IMR-90 (cell line): ENCODE data around the gene ATF6B. TPM values are rescaled to one million over a fixed set of nuclear protein-coding genes. Genes with fewer than 3 reads are reported as not detected.

ENCODE experiments used
- ATAC-seq: fragments of 200-7000 bp; cut with Tn5 transposase; 2 replicates; pipeline ENCODE4 v1.9.1; 2020; ENCODE audit warnings: low read depth, mild to moderate bottlenecking, moderate library complexity
- BruUV-seq: library from RNA; stranded (reverse); fragments of 400-500 nt; replicated peaks from 2 replicates; lab custom pipeline; 2021; lab: Mats Ljungman, UMichigan
- CTCF ChIA-PET: fragments of 300-600 bp; formaldehyde crosslinking; extraction: SDS; loops from one replicate; lab custom pipeline; 2021; ENCODE audit warnings: antibody characterized with exemption; lab: Yijun Ruan, JAX
- POLR2A ChIA-PET: fragments of 300-600 bp; sonication (Branson Sonifier 250); formaldehyde crosslinking; loops from one replicate; lab custom pipeline; 2022; ENCODE audit warnings: antibody characterized with exemption; ENCODE audit not compliant: unreplicated experiment; lab: Charles Lee
- DNase-seq: peaks from one replicate; pipeline ENCODE4 v3.0.0; 2013
- H2AFZ ChIP-seq: replicated peaks from 2 replicates; pipeline ENCODE3; 2013; ENCODE audit warnings: low read length, mild to moderate bottlenecking; ENCODE audit not compliant: poor library complexity
- H2AK5ac ChIP-seq: 2 replicates; pipeline ENCODE4 v1.6.1; 2013; ENCODE audit warnings: low read depth, low read length, inconsistent platforms
- H2AK9ac ChIP-seq: replicated peaks from 2 replicates; pipeline ENCODE3; 2013; ENCODE audit warnings: mild to moderate bottlenecking, low read depth, low read length, moderate library complexity; ENCODE audit not compliant: poor library complexity
- H2BK120ac ChIP-seq: 2 replicates; pipeline ENCODE4 v1.6.1; 2013; ENCODE audit warnings: low read depth, low read length, inconsistent platforms
- H2BK15ac ChIP-seq: 3 replicates; pipeline ENCODE4 v1.6.1; 2013; ENCODE audit warnings: low read depth, low read length, inconsistent platforms
- H2BK20ac ChIP-seq: 2 replicates; pipeline ENCODE4 v1.6.1; 2013; ENCODE audit warnings: low read depth, mild to moderate bottlenecking, inconsistent platforms, low read length, moderate library complexity
- H2BK5ac ChIP-seq: 2 replicates; pipeline ENCODE4 v1.6.1; 2013; ENCODE audit warnings: mild to moderate bottlenecking, low read depth, low read length, inconsistent platforms; ENCODE audit not compliant: poor library complexity, severe bottlenecking
- H3K14ac ChIP-seq: replicated peaks from 2 replicates; pipeline ENCODE4 v1.6.1; 2013; ENCODE audit warnings: low read depth, low read length, inconsistent platforms
- H3K18ac ChIP-seq: 2 replicates; pipeline ENCODE4 v1.6.1; 2013; ENCODE audit warnings: low read depth, low read length, control low read depth
- H3K23ac ChIP-seq: 2 replicates; pipeline ENCODE4 v1.6.1; 2013; ENCODE audit warnings: low read depth, low read length, inconsistent platforms
- H3K27ac ChIP-seq: 2 replicates; pipeline ENCODE4 v1.5.1; 2013; ENCODE audit warnings: mild to moderate bottlenecking, control low read depth, low read length; ENCODE audit not compliant: insufficient read depth
- H3K27me3 ChIP-seq: 2 replicates; pipeline ENCODE4 v1.6.1; 2013; ENCODE audit warnings: low read length; ENCODE audit not compliant: control insufficient read depth, insufficient read depth
- H3K36me3 ChIP-seq: 2 replicates; pipeline ENCODE4 v1.6.1; 2013; ENCODE audit warnings: low read length, mixed read lengths; ENCODE audit not compliant: control insufficient read depth, insufficient read depth
- H3K4ac ChIP-seq: 2 replicates; pipeline ENCODE4 v1.6.1; 2013; ENCODE audit warnings: low read depth, low read length, inconsistent platforms
- H3K4me1 ChIP-seq: 2 replicates; pipeline ENCODE4 v1.6.1; 2013; ENCODE audit warnings: low read length, mixed read lengths; ENCODE audit not compliant: control insufficient read depth, insufficient read depth
- H3K4me2 ChIP-seq: 2 replicates; pipeline ENCODE4 v1.6.1; 2013; ENCODE audit warnings: low read depth, mild to moderate bottlenecking, control low read depth, low read length, moderate library complexity
- H3K4me3 ChIP-seq: 2 replicates; pipeline ENCODE4 v1.5.1; 2013; ENCODE audit warnings: low read depth, mild to moderate bottlenecking, control low read depth, low read length, moderate library complexity; ENCODE audit not compliant: insufficient read depth
- H3K56ac ChIP-seq: 2 replicates; pipeline ENCODE4 v1.6.1; 2013; ENCODE audit warnings: low read length, inconsistent platforms; ENCODE audit not compliant: insufficient read depth; ENCODE audit errors: extremely low read depth
- H3K79me1 ChIP-seq, 2 experiments: 2 replicates each; pipeline ENCODE4 v1.6.1; 2013; ENCODE audit warnings: low read length in 2 of 2, inconsistent platforms in 1 of 2, low read depth in 1 of 2
- H3K9ac ChIP-seq: 2 replicates; pipeline ENCODE4 v1.6.1; 2013; ENCODE audit warnings: low read depth, low read length, control low read depth
- H3K9me1 ChIP-seq: 2 replicates; pipeline ENCODE4 v1.6.1; 2013; ENCODE audit warnings: low read length, inconsistent platforms; ENCODE audit not compliant: insufficient read depth
- H3K9me3 ChIP-seq: 2 replicates; pipeline ENCODE4 v1.6.1; 2013; ENCODE audit warnings: low read length; ENCODE audit not compliant: control insufficient read depth, insufficient read depth
- H4K20me1 ChIP-seq: 2 replicates; pipeline ENCODE4 v1.6.1; 2013; ENCODE audit warnings: low read length, inconsistent platforms; ENCODE audit not compliant: insufficient read depth
- H4K5ac ChIP-seq: 2 replicates; pipeline ENCODE4 v1.6.1; 2013; ENCODE audit warnings: mild to moderate bottlenecking, low read depth, low read length, control low read depth
- H4K8ac ChIP-seq, 2 experiments: 2 replicates each; pipeline ENCODE4 v1.6.1; 2013; ENCODE audit warnings: low read depth in 2 of 2, low read length in 2 of 2, control low read depth in 1 of 2, inconsistent platforms in 1 of 2
- H4K91ac ChIP-seq: 2 replicates; pipeline ENCODE4 v1.6.1; 2013; ENCODE audit warnings: low read depth, low read length, inconsistent platforms; ENCODE audit not compliant: insufficient read depth
- BHLHE40 ChIP-seq: fragments of 150-350 bp; IDR thresholded peaks from 2 replicates; pipeline ENCODE4 v1.6.1; 2016; ENCODE audit warnings: mild to moderate bottlenecking, low read depth, low read length
- CEBPB ChIP-seq: IDR thresholded peaks from 2 replicates; pipeline ENCODE4 v1.6.1; 2012; ENCODE audit warnings: low read depth, low read length, improper control_type of control experiment
- CHD1 ChIP-seq: IDR thresholded peaks from 2 replicates; pipeline ENCODE4 v1.6.1; 2012; ENCODE audit warnings: low read depth, low read length, improper control_type of control experiment
- CTCF ChIP-seq: conservative IDR thresholded peaks from 2 replicates; pipeline ENCODE4 v1.5.1; 2012; ENCODE audit warnings: mild to moderate bottlenecking, low read depth, low read length, improper control_type of control experiment
- ELK1 ChIP-seq: fragments of 150-350 bp; IDR thresholded peaks from 2 replicates; pipeline ENCODE4 v1.6.1; 2016; ENCODE audit warnings: low read depth, mild to moderate bottlenecking, low read length, moderate library complexity, borderline replicate concordance
- FOS ChIP-seq: fragments of 150-350 bp; IDR thresholded peaks from 2 replicates; pipeline ENCODE4 v1.6.1; 2016; ENCODE audit warnings: low read depth, low read length
- MAFK ChIP-seq: IDR thresholded peaks from 2 replicates; pipeline ENCODE4 v1.6.1; 2012; ENCODE audit warnings: low read depth, low read length, improper control_type of control experiment
- MAZ ChIP-seq: IDR thresholded peaks from 2 replicates; pipeline ENCODE4 v1.6.1; 2012; ENCODE audit warnings: low read depth, mild to moderate bottlenecking, low read length, improper control_type of control experiment, moderate library complexity, borderline replicate concordance
- MXI1 ChIP-seq: IDR thresholded peaks from 2 replicates; pipeline ENCODE4 v1.6.1; 2012; ENCODE audit warnings: low read depth, mild to moderate bottlenecking, low read length, moderate library complexity, borderline replicate concordance
- NFE2L2 ChIP-seq: fragments of 150-350 bp; IDR thresholded peaks from 2 replicates; pipeline ENCODE4 v1.6.1; 2016; ENCODE audit warnings: low read depth, mild to moderate bottlenecking, low read length
- POLR2A ChIP-seq: IDR thresholded peaks from 2 replicates; pipeline ENCODE4 v1.6.1; 2012; ENCODE audit warnings: mild to moderate bottlenecking, low read depth, low read length
- RAD21 ChIP-seq: IDR thresholded peaks from 2 replicates; pipeline ENCODE4 v1.6.1; 2012; ENCODE audit warnings: low read length, improper control_type of control experiment
- RCOR1 ChIP-seq: IDR thresholded peaks from 2 replicates; pipeline ENCODE4 v1.6.1; 2012; ENCODE audit warnings: mild to moderate bottlenecking, low read length, improper control_type of control experiment; ENCODE audit not compliant: insufficient replicate concordance
- RFX5 ChIP-seq: IDR thresholded peaks from 2 replicates; pipeline ENCODE4 v1.8.0; 2012; ENCODE audit warnings: low read depth, mild to moderate bottlenecking, low read length, moderate library complexity
- SMC3 ChIP-seq: fragments of 150-350 bp; IDR thresholded peaks from 2 replicates; pipeline ENCODE4 v1.6.1; 2016; ENCODE audit warnings: low read depth, mild to moderate bottlenecking, antibody characterized with exemption, low read length, moderate library complexity
- USF2 ChIP-seq: fragments of 150-350 bp; IDR thresholded peaks from 2 replicates; pipeline ENCODE4 v1.6.1; 2017; ENCODE audit warnings: mild to moderate bottlenecking, antibody characterized with exemption, low read length, low read depth
- WGBS, 2 experiments: methylation state at CpG; one replicate each; pipeline versions ENCODE4 v1.1.5 to v1.1.7; 2013; ENCODE audit warnings: missing lambda C conversion rate in 2 of 2; ENCODE audit not compliant: insufficient read length in 1 of 2; ENCODE audit errors: extremely low coverage in 2 of 2; 5-methylcytosine and 5-hydroxymethylcytosine counted together
- dilution Hi-C: fragments of 300-500 bp; cut with HindIII; formaldehyde crosslinking; loops from one replicate; pipeline ENCODE4 v1.14.3; 2018; ENCODE audit warnings: low sequenced_read_pairs; ENCODE audit not compliant: unreplicated experiment
- in situ Hi-C: fragments of 300-500 bp; cut with MboI; formaldehyde crosslinking; loops from 3 replicates; pipeline ENCODE4 v1.14.3; 2019; ENCODE audit warnings: low sequenced_read_pairs, inconsistent platforms, mixed read lengths
- intact Hi-C: fragments of 100-400 bp; cut with micrococcal nuclease; formaldehyde crosslinking; loops from 2 replicates; pipeline ENCODE4 v1.10.0; 2022
- polyA plus RNA-seq, 3 experiments: library from polyadenylated mRNA; depleted of rRNA; stranded (reverse); fragments of >200 nt; gene quantifications; 2 replicates each; pipeline ENCODE4 v1.2.3, GENCODE V29; 2012; ENCODE audit warnings: low replicate concordance in 1 of 3
- total RNA-seq: library from RNA; depleted of rRNA; stranded (reverse); fragments of >200 nt; gene quantifications from 2 replicates; pipeline ENCODE4 v1.2.3, GENCODE V29; 2012

ATF6B gene
- total and polyA plus RNA-seq, 2 of the 4 experiments (the other 2 are of a cell fraction), result 7.9 to 69.6 TPM

GRCh38 chr6:32163559-32164258, 35.7 kb upstream of the ATF6B start:
- H4K5ac ChIP-seq, result no peak overlapping the region
- ChIA-PET POLR2A (no interaction called here), CTCF (no interaction called here)
- H3K14ac ChIP-seq, result no peak overlapping the region
- H2BK20ac ChIP-seq, result no peak overlapping the region
- in situ Hi-C loops, result no loop called here
- peaks cover 39% of the 10 kb centered on the region for H3K36me3 ChIP-seq
- TF ChIP-seq SMC3 (no peak), CEBPB (no peak), MAFK (no peak), CHD1 (no peak), FOS (no peak), POLR2A (no peak), MXI1 (no peak), CTCF (no peak), USF2 (no peak), MAZ (no peak), ELK1 (no peak), BHLHE40 (no peak), RAD21 (no peak), RCOR1 (no peak), NFE2L2 (no peak), RFX5 (no peak)
- H2BK15ac ChIP-seq, result no peak overlapping the region
- H4K20me1 ChIP-seq, result no peaks in the 10 kb centered on the region
- no peak overlapping the region for H3K9ac ChIP-seq
- H3K56ac ChIP-seq, result no peak overlapping the region
- H2BK5ac ChIP-seq, result no peak overlapping the region
- H3K23ac ChIP-seq, result no peak overlapping the region
- intact Hi-C loops, result no loop called here
- no peak for ATAC-seq
- no peak overlapping the region for H3K4me2 ChIP-seq
- H3K4ac ChIP-seq, result no peak overlapping the region
- no peaks in the 10 kb centered on the region for H3K27me3 ChIP-seq
- no peaks in the 10 kb centered on the region for H3K9me3 ChIP-seq
- H3K4me3 ChIP-seq, result no peak overlapping the region
- no peak overlapping the region for H2AFZ ChIP-seq
- H2BK120ac ChIP-seq, result no peak overlapping the region
- H2AK9ac ChIP-seq, result no peak overlapping the region
- H3K9me1 ChIP-seq, result peaks cover 3% of the 10 kb centered on the region; the same call in 1 of the 2 replicates
- no peaks in the 10 kb centered on the region for H3K4me1 ChIP-seq
- no peak overlapping the region for H2AK5ac ChIP-seq
- no peak overlapping the region for H3K27ac ChIP-seq
- no peak overlapping the region for H4K91ac ChIP-seq
- DNase-seq, result no peak
- no peak overlapping the region for H4K8ac ChIP-seq
- no TSS peak for BruUV-seq
- no CpG with 5 or more reads among the region's 7 CpGs for WGBS, 2 experiments
- H3K18ac ChIP-seq, result no peak overlapping the region
- dilution Hi-C loops, result no loop called here
- H3K79me1 ChIP-seq, result no peaks in the 10 kb centered on the region
